Loucy (cell line): ENCODE measurements around the gene SRCIN1.

ENCODE experiments used
- EZH2phosphoT487 ChIP-seq: fragments of 200-600 bp; IDR thresholded peaks from 2 replicates; pipeline ENCODE4 v1.6.1; 2018; ENCODE audit warnings: antibody characterized with exemption, mild to moderate bottlenecking, moderate library complexity, borderline replicate concordance
- TF ChIP-seq, protein P1 (sequence below): fragments of 200-600 bp; sonication (generic); conservative IDR thresholded peaks from 2 replicates; pipeline ENCODE4 v1.5.1; 2014; ENCODE audit warnings: mild to moderate bottlenecking, antibody characterized with exemption, low read length

DNA sequence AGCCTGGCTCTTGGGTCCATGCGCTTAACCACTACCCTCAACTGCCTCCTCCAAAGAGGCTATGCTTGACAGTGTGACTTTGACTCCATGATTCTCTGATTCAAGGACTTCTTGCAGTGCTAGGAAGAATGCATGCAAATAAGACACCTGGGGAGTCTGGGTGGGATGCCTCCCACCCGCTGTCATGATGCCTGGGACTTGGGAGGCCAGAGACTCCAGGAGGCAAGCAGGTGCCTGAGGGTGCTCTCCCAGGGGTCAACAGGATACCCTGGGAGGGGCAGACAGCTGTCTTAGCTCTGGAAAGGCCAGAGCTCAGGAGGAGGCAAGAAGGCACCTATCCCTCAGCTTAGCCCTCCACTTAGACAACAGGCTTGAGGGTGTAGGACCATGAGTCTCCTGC is 38.4 kb downstream of the SRCIN1 start:
- TF ChIP-seq, protein P1, sequence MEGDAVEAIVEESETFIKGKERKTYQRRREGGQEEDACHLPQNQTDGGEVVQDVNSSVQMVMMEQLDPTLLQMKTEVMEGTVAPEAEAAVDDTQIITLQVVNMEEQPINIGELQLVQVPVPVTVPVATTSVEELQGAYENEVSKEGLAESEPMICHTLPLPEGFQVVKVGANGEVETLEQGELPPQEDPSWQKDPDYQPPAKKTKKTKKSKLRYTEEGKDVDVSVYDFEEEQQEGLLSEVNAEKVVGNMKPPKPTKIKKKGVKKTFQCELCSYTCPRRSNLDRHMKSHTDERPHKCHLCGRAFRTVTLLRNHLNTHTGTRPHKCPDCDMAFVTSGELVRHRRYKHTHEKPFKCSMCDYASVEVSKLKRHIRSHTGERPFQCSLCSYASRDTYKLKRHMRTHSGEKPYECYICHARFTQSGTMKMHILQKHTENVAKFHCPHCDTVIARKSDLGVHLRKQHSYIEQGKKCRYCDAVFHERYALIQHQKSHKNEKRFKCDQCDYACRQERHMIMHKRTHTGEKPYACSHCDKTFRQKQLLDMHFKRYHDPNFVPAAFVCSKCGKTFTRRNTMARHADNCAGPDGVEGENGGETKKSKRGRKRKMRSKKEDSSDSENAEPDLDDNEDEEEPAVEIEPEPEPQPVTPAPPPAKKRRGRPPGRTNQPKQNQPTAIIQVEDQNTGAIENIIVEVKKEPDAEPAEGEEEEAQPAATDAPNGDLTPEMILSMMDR, result no peak
- no peak for TF ChIP-seq EZH2phosphoT487
